ENCODE data around the gene IL11RA.

DNA sequence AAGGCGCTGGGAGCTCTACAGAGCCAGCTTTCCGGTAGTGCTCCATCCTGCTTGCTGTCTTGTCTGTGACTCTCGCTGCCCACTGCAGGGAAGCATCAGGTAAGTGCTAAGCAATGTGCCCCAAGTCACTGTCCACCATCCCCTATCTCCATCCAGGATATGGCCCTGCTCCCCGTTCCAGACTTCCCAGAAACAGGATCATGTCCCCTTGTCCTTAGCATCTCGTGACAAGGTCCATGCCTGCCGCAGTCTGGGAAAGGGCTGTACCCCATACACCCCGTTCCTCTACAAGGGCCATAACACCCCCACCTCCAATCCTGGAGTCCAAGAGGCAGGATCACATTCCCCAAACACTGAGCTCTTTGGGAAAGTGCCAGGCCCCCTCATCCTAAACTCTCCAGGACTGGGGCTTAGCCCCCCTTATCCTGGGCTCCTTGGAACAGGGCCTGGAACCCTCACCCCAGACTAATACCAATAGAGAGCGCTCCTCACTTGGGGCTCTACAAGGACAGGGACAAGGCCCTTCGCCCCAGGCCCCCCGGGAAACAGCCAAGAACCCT lies 40.7 kb upstream of the IL11RA start:
- no peak for TF ChIP-seq POLR2A (IDR thresholded peaks at IDR 0.05; ENCODE audit: extremely low read depth, insufficient read length)
- TF ChIP-seq, protein P1, sequence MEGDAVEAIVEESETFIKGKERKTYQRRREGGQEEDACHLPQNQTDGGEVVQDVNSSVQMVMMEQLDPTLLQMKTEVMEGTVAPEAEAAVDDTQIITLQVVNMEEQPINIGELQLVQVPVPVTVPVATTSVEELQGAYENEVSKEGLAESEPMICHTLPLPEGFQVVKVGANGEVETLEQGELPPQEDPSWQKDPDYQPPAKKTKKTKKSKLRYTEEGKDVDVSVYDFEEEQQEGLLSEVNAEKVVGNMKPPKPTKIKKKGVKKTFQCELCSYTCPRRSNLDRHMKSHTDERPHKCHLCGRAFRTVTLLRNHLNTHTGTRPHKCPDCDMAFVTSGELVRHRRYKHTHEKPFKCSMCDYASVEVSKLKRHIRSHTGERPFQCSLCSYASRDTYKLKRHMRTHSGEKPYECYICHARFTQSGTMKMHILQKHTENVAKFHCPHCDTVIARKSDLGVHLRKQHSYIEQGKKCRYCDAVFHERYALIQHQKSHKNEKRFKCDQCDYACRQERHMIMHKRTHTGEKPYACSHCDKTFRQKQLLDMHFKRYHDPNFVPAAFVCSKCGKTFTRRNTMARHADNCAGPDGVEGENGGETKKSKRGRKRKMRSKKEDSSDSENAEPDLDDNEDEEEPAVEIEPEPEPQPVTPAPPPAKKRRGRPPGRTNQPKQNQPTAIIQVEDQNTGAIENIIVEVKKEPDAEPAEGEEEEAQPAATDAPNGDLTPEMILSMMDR (IDR thresholded peaks at IDR 0.05; ENCODE audit: low read depth, low read length), result peak; percentile 0
- TF ChIP-seq, protein P2, sequence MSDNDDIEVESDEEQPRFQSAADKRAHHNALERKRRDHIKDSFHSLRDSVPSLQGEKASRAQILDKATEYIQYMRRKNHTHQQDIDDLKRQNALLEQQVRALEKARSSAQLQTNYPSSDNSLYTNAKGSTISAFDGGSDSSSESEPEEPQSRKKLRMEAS (IDR thresholded peaks at IDR 0.05; ENCODE audit: low read depth, low read length), result no peak
